Endothelial cell of umbilical vein (primary cell): ENCODE measurements around the gene TRPC4AP. TPM values are rescaled to one million over a fixed set of nuclear protein-coding genes. Genes with fewer than 3 reads are reported as not detected.
"Not testable (repeated sequence)": the region's sequence is repeated elsewhere in the genome, so short reads cannot be mapped to it uniquely, and the experiment has no call there.

ENCODE experiments used
- BruUV-seq: library from RNA; stranded (reverse); fragments of 400-500 nt; replicated peaks from 2 replicates; lab custom pipeline; 2021; lab: Mats Ljungman, UMichigan
- CTCF ChIA-PET: fragments of 300-600, 350-600 bp; sonication (Branson Sonifier 250); formaldehyde crosslinking; loops from one replicate; lab custom pipeline; 2021; ENCODE audit warnings: antibody characterized with exemption, inconsistent platforms; lab: Charles Lee
- POLR2A ChIA-PET: fragments of 300-600, 350-600 bp; sonication (Branson Sonifier 250); formaldehyde crosslinking; loops from one replicate; lab custom pipeline; 2021; ENCODE audit warnings: antibody characterized with exemption, inconsistent platforms; lab: Charles Lee
- DNase-seq: peaks from one replicate; pipeline ENCODE4 v3.0.0-alpha.2; 2011; ENCODE audit warnings: low read depth, low spot score
- FAIRE-seq: peaks from 2 replicates; lab custom pipeline; 2011; peaks lifted over from hg19 to GRCh38; lab: Jason Lieb, UNC
- H2AFZ ChIP-seq: 2 replicates; pipeline ENCODE4 v1.6.0; 2012; ENCODE audit warnings: low read depth, low read length, control low read depth, inconsistent platforms
- H3K27ac ChIP-seq: 2 replicates; pipeline ENCODE4 v1.5.1; 2011; ENCODE audit warnings: low read depth, mild to moderate bottlenecking, control low read depth, low read length, moderate library complexity; ENCODE audit not compliant: insufficient read depth
- H3K27me3 ChIP-seq, 2 experiments: 2 replicates each; pipeline versions ENCODE4 v1.6.0 to v1.6.1; 2011; ENCODE audit warnings: low read length in 2 of 2, mixed read lengths in 1 of 2; ENCODE audit not compliant: control insufficient read depth in 2 of 2, insufficient read depth in 2 of 2
- H3K36me3 ChIP-seq, 2 experiments: 2 replicates in 1 of 2; 3 replicates in 1 of 2; pipeline ENCODE4 v1.5.1; 2011; ENCODE audit warnings: low read length in 2 of 2, mild to moderate bottlenecking in 1 of 2, moderate library complexity in 1 of 2; ENCODE audit not compliant: control insufficient read depth in 2 of 2, insufficient read depth in 2 of 2; ENCODE audit errors: extremely low read depth in 1 of 2
- H3K4me1 ChIP-seq: 3 replicates; pipeline ENCODE4 v1.5.1; 2011; ENCODE audit warnings: mild to moderate bottlenecking, low read length; ENCODE audit not compliant: control insufficient read depth, insufficient read depth; ENCODE audit errors: extremely low read depth
- H3K4me2 ChIP-seq: 2 replicates; pipeline ENCODE4 v1.6.1; 2011; ENCODE audit warnings: low read length, control low read depth, mixed read lengths; ENCODE audit not compliant: insufficient read depth
- H3K4me3 ChIP-seq, 3 experiments: fragments of 200-600 bp in 1 of 3; sonication (generic), shearing (Covaris generic) in 1 of 3; replicated peaks in 1 of 3; 2 replicates each; pipeline ENCODE4 v1.5.1; 2011 to 2016; ENCODE audit warnings: control low read depth in 3 of 3, low read length in 3 of 3, mild to moderate bottlenecking in 2 of 3, inconsistent platforms in 1 of 3, low read depth in 1 of 3, moderate library complexity in 1 of 3; ENCODE audit not compliant: insufficient read depth in 1 of 3
- H3K79me2 ChIP-seq: 2 replicates; pipeline ENCODE4 v1.6.0; 2012; ENCODE audit warnings: low read length, inconsistent platforms; ENCODE audit not compliant: control insufficient read depth, insufficient read depth
- H3K9ac ChIP-seq: replicated peaks from 2 replicates; pipeline ENCODE3; 2011; ENCODE audit warnings: low read length, control low read depth; ENCODE audit not compliant: insufficient read depth; ENCODE audit errors: extremely low read depth
- H3K9me1 ChIP-seq: replicated peaks from 3 replicates; pipeline ENCODE4 v1.6.0; 2011; ENCODE audit warnings: mild to moderate bottlenecking, low read length; ENCODE audit not compliant: control insufficient read depth, insufficient read depth; ENCODE audit errors: extremely low read depth
- H3K9me3 ChIP-seq: replicated peaks from 2 replicates; pipeline ENCODE4 v1.5.1; 2012; ENCODE audit warnings: low read length, inconsistent platforms; ENCODE audit not compliant: control insufficient read depth, insufficient read depth
- H4K20me1 ChIP-seq: replicated peaks from 2 replicates; pipeline ENCODE3; 2011; ENCODE audit warnings: mild to moderate bottlenecking, low read length; ENCODE audit not compliant: control insufficient read depth, insufficient read depth; ENCODE audit errors: extremely low read depth
- CTCF ChIP-seq, 2 donors: IDR thresholded peaks; 1 replicate in 1 of 2; 2 replicates in 1 of 2; pipeline ENCODE4 v1.5.1; 2011; ENCODE audit warnings: low read length in 2 of 2, mild to moderate bottlenecking in 2 of 2, moderate library complexity in 2 of 2, control low read depth in 1 of 2, inconsistent platforms in 1 of 2, low read depth in 1 of 2; ENCODE audit not compliant: insufficient read depth in 1 of 2; ENCODE audit errors: extremely low read depth in 1 of 2
- EZH2 ChIP-seq: IDR thresholded peaks from 2 replicates; pipeline ENCODE4 v1.6.1; 2012; ENCODE audit warnings: borderline replicate concordance, low read depth, mild to moderate bottlenecking, moderate library complexity, low read length, inconsistent platforms; ENCODE audit not compliant: severe bottlenecking
- FOS ChIP-seq: IDR thresholded peaks from 2 replicates; pipeline ENCODE4 v1.6.1; 2011; ENCODE audit warnings: mild to moderate bottlenecking, low read length, moderate library complexity, borderline replicate concordance; ENCODE audit not compliant: insufficient read depth
- GATA2 ChIP-seq: IDR thresholded peaks from 2 replicates; pipeline ENCODE4 v1.7.0; 2011; ENCODE audit warnings: low read depth, mild to moderate bottlenecking, moderate library complexity, mixed read lengths, low read length; ENCODE audit not compliant: insufficient read length, insufficient read depth
- JUN ChIP-seq: IDR thresholded peaks from 2 replicates; pipeline ENCODE4 v1.6.1; 2011; ENCODE audit warnings: borderline replicate concordance, low read depth; ENCODE audit not compliant: insufficient read length, insufficient read depth
- MAX ChIP-seq: IDR thresholded peaks from 2 replicates; pipeline ENCODE4 v1.6.1; 2011; ENCODE audit not compliant: insufficient read depth, insufficient read length
- MYC ChIP-seq: IDR thresholded peaks from one replicate; pipeline ENCODE4 v1.6.1; 2011; ENCODE audit warnings: mild to moderate bottlenecking, low read depth, low read length
- POLR2A ChIP-seq: IDR thresholded peaks from 2 replicates; pipeline ENCODE4 v1.6.1; 2012; ENCODE audit warnings: low read depth, mild to moderate bottlenecking, control low read depth, low read length
- POLR2AphosphoS5 ChIP-seq: IDR thresholded peaks from 2 replicates; pipeline ENCODE4 v1.6.1; 2012; ENCODE audit warnings: low read depth, mild to moderate bottlenecking, control low read depth, low read length, moderate library complexity; ENCODE audit not compliant: insufficient read depth
- dilution Hi-C: fragments of 300-500 bp; cut with MboI; formaldehyde crosslinking; loops from one replicate; pipeline ENCODE4 v1.15.0; 2019; ENCODE audit warnings: low sequenced_read_pairs; ENCODE audit not compliant: extremely low pct_ligation_motif_present
- intact Hi-C: fragments of 100-400 bp; cut with micrococcal nuclease; formaldehyde crosslinking; loops from one replicate; pipeline ENCODE4 v1.10.0; 2022
- polyA plus RNA-seq, 4 experiments: library from polyadenylated mRNA; depleted of rRNA in 3 of 4; stranded (reverse) in 3 of 4; unstranded in 1 of 4; fragments of >200 nt; gene quantifications; 2 replicates each; pipeline versions ENCODE4 v1.2.1 to v1.2.3, GENCODE V29; 2011 to 2012; ENCODE audit warnings: missing spikeins in 1 of 4
- total RNA-seq: library from RNA; stranded (reverse); gene quantifications from 2 replicates; pipeline ENCODE4 v1.2.3, GENCODE V29; 2021

TRPC4AP gene
- total and polyA plus RNA-seq, 2 donors (not counting 3 experiments of a cell fraction or from before 2014, with no cell fraction given) = 89.0 to 103 TPM

GRCh38 chr20:35077341-35077740, 15.3 kb downstream of the TRPC4AP start:
- intact Hi-C loops (no loop called here), dilution Hi-C loops (no loop called here)
- H3K4me1 ChIP-seq = no peaks in the 10 kb centered on the region
- no peak overlapping the region for H3K4me2 ChIP-seq
- POLR2A ChIA-PET = no interaction called here
- BruUV-seq = no TSS peak
- DNase-seq (no peak), FAIRE-seq (no peak)
- peaks cover 9% of the 10 kb centered on the region for H4K20me1 ChIP-seq
- peaks cover 54% of the 10 kb centered on the region for H3K79me2 ChIP-seq
- H3K27ac ChIP-seq = no peak overlapping the region
- TF ChIP-seq CTCF (IDR thresholded peaks at IDR 0.05; ENCODE audit: extremely low read depth in 1 of 2, insufficient read depth in 1 of 2, low read depth in 1 of 2, low read length in 2 of 2) = no peak
- TF ChIP-seq POLR2A = no peak
- no peak for TF ChIP-seq FOS
- TF ChIP-seq MAX = no peak
- TF ChIP-seq JUN = no peak
- TF ChIP-seq MYC = no peak
- no peak for TF ChIP-seq GATA2
- no peak for TF ChIP-seq POLR2AphosphoS5
- no peak for TF ChIP-seq EZH2
- no peak overlapping the region for H2AFZ ChIP-seq
- no peak overlapping the region for H3K4me3 ChIP-seq
- CTCF ChIA-PET = interaction anchor here (1.5 to 1.8 kb wide), 2 partner anchors 12 to 16 kb away, joined by 4 read pairs; no protein-coding TSS in a partner anchor
- no peak overlapping the region for H3K9ac ChIP-seq
- H3K27me3 ChIP-seq = no peaks in the 10 kb centered on the region
- H3K9me1 ChIP-seq = no peaks in the 10 kb centered on the region
- H3K9me3 ChIP-seq = no peaks in the 10 kb centered on the region
- peaks cover 3 to 7% of the 10 kb centered on the region in 2 experiments for H3K36me3 ChIP-seq

- H2AFZ ChIP-seq, CTCF ChIA-PET, H3K9ac ChIP-seq, H3K9me1 ChIP-seq, H3K27ac ChIP-seq, H3K36me3 ChIP-seq, POLR2A ChIA-PET, H3K27me3 ChIP-seq, H3K4me2 ChIP-seq, BruUV-seq, FAIRE-seq, DNase-seq, dilution Hi-C loops, H4K20me1 ChIP-seq, H3K4me3 ChIP-seq, H3K9me3 ChIP-seq, intact Hi-C loops, H3K4me1 ChIP-seq: not testable (repeated sequence)
- H3K79me2 ChIP-seq = peaks cover 43% of the 10 kb centered on the region
These were observed 21.0 kb downstream of the TRPC4AP start for GRCh38 chr20:35071436-35072153.
